HL-60 (cell line): ENCODE data around the gene ACSL6.

Experiments used
- GABPA ChIP-seq: IDR thresholded peaks from 2 replicates; pipeline ENCODE4 v1.6.1; 2012; ENCODE audit warnings: low read depth
- SPI1 ChIP-seq: IDR thresholded peaks from 2 replicates; pipeline ENCODE4 v1.6.1; 2012; ENCODE audit warnings: low read depth, mild to moderate bottlenecking, borderline replicate concordance
- TF ChIP-seq, protein P1 (sequence below): IDR thresholded peaks from one replicate; pipeline ENCODE4 v1.5.1; 2011; ENCODE audit warnings: low read length, control low read depth, inconsistent platforms; ENCODE audit not compliant: insufficient read depth

DNA sequence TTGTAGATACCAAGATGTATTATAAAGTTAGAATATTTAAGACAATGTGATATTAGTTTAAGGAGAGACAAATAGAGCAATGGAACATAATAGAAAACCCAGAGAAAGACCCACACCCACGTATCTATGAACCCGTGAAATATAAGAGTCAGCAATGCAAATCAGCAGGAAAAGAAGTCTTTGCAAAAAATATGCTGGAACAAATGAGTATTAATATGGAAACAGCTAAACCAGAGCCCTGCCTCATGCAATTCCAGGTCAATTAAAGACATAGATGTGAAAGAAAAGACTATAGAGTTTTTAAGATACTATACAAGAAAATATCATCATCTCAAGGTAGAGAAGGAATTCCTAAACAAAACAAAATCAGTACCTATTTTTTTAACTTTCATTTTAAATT lies 25.9 kb upstream of the ACSL6 start:
- TF ChIP-seq, protein P1, sequence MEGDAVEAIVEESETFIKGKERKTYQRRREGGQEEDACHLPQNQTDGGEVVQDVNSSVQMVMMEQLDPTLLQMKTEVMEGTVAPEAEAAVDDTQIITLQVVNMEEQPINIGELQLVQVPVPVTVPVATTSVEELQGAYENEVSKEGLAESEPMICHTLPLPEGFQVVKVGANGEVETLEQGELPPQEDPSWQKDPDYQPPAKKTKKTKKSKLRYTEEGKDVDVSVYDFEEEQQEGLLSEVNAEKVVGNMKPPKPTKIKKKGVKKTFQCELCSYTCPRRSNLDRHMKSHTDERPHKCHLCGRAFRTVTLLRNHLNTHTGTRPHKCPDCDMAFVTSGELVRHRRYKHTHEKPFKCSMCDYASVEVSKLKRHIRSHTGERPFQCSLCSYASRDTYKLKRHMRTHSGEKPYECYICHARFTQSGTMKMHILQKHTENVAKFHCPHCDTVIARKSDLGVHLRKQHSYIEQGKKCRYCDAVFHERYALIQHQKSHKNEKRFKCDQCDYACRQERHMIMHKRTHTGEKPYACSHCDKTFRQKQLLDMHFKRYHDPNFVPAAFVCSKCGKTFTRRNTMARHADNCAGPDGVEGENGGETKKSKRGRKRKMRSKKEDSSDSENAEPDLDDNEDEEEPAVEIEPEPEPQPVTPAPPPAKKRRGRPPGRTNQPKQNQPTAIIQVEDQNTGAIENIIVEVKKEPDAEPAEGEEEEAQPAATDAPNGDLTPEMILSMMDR: no peak
- TF ChIP-seq SPI1: no peak
- no peak for TF ChIP-seq GABPA
